Hematopoietic multipotent progenitor cell treated with erythropoietin and hydrocortisone succinate and interleukin-3 and kit ligand, for 4 days (in vitro differentiated cells): ENCODE results near the gene RIMBP2.

ENCODE experiments used
- DNase-seq: peaks from one replicate; pipeline ENCODE4 v3.0.0-alpha.2; 2015

RIMBP2 gene

DNA sequence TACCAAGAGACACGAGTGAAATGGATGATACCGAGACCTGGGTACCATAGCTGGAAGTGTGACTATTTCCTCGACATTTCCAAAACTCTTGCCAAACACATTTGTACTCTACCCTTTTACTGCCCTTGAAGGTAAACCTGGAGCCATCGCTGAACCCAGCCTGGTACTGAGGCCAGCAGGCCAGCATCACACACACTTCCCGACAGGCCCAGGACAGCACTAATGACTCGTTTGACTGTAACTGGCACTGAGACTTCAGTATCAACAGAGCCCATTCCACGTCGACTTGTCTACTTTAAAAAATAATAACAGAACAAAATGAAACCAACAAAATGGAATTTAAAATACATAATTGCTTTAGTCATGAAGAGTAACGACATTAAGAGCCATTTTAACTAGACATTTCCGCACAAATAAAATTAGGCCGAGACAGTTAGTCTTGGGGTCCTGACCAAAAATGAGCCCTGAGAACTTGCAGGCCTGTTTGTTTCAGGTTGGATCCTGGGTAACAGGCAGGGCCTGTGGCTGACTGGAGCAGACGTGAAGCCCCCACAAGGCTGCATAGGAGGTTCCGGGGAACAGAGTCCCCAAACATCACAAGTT lies 94.3 kb downstream of the RIMBP2 start:
- DNase-seq, result no peak

DNA sequence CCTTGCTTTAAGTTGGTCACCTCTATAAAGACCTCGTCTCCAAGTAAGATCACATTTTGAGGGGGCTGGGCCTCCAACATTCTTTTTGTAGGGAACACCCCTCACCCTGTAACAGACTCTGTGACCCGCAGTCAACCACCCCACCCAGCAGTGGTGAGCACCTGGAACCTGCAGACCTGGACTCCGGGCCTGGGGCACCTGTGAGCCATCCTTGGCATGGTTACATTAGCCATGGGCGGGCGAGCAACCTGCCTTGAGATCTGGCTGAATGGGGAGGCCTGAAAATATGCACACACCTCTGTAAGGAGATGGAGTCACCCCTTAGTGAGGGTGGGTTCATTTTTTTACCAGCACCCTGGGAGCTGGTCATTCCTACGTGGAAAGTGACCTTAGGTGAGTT lies 95.3 kb downstream of the RIMBP2 start:
- no peak for DNase-seq

DNA sequence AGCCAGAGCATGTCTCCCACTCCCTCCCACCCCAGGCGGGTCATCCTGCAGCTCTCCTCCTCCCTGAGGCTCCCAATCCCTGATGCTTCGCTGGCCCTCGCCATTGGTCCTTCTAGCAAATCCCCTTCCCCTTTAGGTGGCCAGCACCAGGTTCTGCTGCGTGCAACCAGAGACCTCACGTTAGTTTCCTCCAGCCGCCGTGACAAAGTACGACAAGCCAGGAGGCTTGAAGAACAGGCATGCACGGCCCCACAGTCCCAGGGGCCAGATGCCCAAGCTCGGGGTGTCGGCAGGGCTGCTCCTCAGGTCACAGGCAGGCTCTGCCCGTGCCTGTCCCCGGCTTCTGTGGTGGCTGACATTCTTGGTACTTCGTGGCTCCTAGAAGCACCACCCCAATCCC lies 95.8 kb downstream of the RIMBP2 start:
- no peak for DNase-seq

DNA sequence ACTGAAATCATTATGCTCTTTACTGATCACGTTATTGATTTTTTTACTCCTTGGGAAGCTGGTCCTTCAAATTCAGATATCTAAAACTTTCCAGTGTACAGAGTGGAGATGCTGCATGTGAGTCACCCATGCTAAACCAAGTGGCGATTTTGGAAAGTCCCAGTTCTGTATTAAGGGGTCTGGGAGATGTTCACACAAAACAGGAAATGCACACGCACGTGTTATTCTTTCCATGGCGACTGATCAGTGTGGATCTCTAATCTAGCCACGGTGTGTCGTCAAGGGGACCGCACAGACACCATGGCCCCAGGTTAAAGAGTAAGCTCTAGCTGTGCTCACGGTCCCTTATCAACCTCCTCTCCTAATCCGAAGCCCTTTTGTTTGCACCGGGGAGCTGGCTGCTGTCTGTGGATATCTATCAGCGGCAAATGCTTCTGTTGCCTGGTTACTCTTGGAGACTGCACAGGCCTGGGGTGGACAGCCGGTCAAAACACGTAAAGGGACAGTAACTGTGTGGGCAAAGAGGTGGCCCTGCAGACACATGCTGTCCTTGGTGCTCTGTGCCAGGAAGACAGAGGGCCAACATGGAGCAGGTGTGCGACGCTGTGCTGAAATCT lies 96.6 kb downstream of the RIMBP2 start:
- no peak for DNase-seq

DNA sequence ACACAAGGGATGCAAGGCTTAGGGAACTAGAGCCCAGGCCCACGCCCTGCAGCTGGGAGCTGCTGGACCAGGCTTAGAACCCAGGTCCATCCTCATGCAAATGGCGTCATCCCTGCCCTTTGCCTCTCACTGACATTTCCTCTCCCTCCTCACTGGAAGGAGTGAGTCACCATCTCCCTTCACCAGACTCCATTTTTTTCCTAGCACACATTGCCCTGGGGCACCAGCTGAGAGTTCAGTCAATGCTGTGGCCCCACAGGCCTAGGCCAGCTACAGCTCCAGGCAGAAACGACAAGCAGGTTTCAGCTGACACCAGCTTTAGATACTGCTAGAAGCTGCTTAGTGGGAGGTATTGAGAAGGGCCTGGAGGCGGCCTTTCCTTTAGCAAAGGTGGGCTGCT lies 98.9 kb downstream of the RIMBP2 start:
- DNase-seq, result no peak

DNA sequence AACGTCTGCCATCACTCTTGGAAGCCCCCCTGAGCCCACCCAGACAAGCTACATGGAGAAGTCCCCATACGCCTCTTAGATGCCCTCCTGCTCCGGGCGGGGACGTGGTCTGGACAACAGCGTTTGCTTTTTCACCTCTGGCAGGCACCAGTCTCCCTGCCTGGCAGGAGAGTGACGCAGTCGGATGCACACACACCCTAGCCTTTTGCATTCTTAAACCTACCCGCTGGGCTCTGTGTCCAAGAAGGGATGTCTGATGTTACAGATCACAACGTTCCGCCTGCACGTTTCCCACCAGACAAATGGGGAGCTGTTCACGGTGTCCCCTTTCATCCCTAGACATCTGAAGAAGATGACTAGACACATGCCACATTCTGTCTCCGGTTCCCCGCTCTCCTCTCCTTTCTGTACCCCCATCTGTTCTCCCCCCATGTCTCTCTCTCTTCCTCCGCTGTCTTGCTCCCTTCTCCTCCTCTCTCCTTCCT lies 100.2 kb downstream of the RIMBP2 start:
- no peak for DNase-seq

DNA sequence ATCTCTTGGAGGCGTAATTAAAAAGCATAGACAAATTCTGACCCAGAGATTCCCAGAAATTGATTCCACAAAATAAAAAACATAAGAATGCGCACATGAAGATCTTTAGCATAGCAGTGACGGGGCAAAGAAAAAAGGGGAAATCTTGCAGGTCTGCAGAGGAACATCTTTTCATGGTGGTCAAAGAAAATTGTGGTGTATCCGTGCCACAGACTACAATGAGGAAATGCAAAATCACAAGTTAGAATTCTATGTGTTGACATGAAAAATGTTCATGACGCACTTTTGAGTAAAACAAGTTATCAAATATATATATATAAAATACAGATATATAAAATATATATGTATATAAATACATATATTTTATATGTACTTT lies 101.6 kb downstream of the RIMBP2 start:
- DNase-seq, result no peak

DNA sequence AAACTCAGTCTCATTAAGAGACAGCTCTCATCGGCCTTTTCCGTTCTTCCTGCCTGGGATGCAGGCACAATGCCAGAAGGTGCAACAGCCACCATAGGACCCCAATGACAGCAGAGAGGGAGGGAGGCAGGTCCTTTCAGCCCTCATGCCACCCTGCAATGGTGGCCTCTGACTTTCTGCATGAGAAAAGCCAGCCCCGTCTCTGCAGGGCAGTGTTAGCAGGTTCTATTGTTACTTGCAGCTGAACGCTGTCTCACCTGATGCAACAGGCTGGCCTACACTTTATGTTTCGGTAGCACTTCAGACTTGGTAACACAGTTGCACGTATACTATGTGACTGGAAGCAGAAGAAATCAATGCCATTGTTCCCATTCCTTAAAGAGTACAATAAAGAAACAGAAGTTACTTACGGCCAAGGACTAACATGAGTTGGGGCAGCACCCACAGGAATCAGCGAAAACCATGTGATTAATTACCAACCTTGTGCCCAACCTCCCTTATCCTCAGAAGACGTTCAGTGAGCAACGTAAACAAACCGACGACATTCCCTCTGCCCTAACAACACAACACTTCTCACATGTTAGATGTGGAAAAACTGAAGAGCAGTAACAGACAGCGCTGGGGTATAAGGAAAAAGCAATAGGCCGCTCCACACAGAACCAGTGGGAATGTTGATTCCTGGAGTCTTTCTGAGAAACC lies 102.1 kb downstream of the RIMBP2 start:
- no peak for DNase-seq

DNA sequence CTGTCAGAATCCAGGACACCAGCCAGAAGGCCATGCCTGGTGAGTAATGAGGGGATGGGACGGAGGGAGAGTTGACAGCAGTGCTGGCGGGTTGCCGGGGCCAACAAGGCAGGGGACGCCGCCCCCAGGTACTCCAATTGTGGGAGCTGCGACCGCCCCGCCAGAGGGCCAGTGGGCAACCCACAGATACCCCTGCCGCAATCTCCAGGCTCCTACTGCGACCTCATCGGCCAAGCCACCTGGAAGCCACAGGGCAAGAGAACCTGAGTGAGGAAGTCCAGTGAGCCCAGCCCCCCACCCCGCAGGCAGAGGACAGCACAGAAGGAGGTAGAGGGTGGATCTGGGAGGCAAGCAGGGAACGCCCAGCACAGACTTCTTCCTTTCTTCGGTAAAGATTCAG lies 103.0 kb downstream of the RIMBP2 start:
- no peak for DNase-seq

DNA sequence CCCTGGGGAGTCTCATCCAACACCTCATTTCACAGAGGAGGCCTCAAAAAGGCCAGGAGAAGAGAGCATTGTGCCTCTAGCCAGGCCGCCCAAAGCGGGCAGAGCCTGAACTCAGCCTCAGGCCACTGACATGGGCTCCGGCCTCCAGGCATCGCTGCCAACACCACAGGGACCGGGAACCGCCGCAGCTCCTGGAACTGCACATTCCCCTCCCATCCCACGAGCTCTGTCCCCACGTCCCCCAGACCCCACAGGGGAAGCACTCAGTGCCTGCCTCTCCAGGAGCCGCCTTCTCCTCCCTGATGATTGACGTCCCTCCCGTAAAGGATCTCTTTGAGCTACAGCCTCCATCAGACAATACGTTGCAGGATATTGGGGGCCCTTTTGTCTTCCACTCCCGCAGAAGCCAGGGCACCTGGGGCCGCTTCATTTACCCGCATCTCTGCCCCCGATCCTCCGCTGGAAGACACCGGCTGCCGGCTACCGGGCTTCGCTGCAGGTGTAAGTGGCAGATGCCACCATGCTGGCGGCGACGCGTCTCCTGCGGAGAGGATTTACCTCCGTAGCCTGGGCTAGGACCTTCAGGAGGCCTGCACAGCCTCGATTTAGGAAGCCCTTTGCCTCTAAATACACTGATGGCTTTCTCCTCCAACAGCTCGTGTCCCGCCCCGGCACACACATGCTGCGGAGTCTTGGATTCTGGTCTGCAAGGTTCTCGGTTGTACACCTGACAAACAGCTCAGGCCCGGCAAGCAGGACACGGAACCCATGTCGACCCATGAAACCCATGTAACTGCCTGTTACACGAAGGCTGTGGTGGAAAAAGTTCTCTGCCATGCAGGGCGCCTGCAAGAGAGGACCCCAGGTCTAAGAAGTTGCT lies 104.8 kb downstream of the RIMBP2 start:
- DNase-seq, result no peak

DNA sequence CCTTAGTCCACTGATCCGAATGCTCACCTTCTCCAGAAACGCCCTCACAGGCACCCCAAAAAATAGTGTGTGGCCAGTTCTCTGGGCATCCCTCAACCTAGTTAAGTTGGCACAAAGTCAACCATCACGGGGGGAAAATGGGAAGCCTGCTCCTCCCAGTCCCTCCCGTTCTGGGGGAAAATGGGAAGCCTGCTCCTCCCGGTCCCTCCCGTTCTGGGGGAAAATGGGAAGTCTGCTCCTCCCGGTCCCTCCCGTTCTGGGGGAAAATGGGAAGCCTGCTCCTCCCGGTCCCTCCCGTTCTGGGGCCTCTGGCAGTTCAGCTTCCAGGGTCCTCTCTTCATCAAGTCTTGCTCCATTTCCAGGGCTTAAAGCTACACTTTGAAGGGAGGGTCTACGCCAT lies 106.1 kb downstream of the RIMBP2 start:
- DNase-seq, result no peak

DNA sequence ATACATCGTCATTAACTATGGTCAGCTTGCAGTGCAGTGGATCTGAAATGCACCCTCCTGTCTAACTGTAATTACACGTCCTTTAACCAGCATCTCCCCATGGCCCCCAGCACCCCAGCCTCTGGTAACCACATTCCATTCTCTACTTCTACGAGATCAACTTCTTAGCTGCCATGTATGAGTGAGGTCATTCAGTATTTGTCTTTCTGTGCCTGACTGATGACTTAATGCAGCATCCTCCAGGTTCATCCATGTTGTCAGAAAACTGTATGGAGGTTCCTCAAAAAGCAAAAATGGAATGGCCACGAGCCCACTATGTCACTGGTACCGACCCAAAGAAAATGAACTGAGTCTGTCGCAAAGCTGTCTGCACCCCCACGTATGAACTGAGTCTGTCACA lies 107.3 kb downstream of the RIMBP2 start:
- no peak for DNase-seq

DNA sequence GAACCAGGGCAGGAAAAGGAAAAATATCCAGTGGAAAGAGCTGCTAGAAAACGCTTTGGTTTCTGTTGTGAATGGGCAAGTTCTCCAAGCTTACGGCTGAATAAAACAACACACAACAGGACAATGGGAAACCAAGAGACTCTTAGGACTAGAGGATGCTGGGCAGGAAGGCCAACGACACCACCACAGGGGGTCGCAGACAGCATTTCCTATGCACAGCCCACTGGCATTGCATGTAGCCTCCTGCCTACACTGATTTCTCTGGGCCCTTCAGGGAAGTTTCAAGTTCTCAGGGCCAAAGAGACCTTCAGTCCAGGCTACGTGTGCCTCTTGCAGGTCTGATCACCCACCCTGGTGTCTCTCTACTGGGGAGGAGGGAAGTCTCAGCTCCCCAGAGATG lies 108.0 kb downstream of the RIMBP2 start:
- no peak for DNase-seq

DNA sequence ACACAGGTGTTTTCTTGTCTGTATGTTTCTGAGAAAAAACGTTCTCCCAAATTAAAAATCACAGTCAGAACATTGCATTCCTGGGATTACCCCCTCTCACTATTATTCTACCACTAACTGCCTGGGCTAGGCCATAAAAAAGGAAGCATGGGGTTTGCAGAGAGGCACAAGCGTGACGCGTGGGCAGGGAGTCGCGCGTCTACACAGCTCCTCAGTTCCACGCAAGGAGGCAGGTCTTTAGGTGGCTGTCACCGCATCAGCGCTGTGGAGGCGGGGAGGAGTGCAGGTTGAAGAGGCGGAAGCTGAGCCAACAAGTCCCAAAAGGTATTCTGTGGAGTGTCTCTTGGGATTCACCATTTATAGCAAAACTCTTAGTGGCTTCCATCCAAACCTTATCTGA lies 109.9 kb downstream of the RIMBP2 start:
- DNase-seq, result no peak

DNA sequence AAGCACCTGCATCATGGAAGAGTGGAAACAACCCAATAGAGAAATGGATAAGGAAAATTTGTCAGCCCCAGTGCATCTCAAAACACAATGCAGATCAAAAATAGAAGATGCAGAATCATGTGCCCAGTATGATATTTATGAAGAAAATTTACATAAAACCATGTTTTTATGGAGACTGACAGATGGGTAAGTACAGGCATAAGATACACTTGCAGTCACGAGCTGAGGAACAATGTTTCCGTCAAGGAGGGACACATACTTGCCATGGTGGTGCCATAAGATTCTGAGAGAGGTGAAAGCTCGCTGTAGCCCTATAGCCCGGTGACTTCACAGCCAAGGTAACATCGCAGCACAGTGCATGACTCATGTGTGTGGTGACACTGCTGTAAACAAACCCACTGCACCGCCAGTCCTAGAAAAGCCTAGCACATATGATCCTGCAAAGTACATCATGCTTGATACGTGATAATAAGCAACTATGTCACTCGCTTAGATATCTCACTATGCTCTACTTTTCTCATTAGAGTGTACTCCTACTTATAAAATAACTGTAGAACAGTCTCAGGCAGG lies 112.6 kb downstream of the RIMBP2 start:
- DNase-seq, result no peak

DNA sequence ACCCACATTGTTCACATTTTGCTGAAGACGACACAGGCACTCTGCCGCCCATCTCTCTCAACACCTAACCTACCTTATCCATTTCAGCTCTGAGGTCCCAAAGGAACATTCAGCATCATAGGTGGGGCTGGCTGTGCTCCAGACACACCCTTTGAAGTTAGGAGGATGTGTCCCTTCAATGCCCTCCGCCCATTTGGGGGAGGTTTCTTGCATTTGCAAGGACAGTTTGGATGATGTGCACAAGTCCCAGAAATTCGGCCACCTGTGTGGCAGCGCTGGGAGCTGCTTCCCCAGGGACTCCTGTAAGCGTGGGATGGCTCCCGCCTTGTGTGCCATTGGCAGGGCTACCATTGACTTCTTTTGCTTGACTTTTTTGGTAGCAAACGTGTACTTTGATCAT lies 113.8 kb downstream of the RIMBP2 start:
- no peak for DNase-seq

DNA sequence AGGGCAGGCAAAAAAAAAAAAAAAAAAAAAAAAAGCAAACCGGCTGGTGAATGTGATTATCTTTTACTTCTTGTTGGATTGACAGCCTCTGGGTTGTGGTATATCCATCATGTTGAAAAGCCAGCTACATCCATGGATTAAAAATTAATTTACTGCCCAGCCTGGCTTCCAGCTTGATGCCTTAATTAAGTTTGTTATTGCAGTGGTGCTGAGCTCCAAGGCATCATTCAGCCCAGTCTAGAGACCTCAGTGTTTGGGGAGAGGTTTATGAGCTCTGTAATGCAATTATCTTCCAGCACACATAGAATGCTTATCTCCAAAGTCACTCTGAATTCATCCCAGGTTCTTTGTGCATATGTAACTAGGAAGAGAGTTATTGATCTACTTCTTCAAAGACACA lies 114.8 kb downstream of the RIMBP2 start:
- DNase-seq, result no peak

DNA sequence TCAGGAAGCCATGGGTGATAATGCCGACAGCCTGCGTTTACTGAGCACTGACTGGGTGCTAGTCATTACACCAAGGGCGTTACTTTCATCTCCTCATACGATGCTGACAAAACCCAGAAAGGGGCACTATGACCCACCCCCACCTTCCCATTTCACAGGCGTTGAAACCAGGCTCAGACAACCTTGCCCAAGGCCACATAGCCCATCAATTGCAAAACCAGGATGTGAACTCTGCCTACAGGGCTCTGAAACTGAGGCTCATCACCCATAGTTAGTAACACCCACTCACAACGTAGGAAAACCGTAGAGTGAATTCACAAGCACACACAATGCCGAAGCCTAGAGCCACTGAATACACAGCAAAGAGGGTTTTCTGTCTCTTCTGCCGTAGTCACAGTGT lies 119.9 kb downstream of the RIMBP2 start:
- DNase-seq, result no peak

DNA sequence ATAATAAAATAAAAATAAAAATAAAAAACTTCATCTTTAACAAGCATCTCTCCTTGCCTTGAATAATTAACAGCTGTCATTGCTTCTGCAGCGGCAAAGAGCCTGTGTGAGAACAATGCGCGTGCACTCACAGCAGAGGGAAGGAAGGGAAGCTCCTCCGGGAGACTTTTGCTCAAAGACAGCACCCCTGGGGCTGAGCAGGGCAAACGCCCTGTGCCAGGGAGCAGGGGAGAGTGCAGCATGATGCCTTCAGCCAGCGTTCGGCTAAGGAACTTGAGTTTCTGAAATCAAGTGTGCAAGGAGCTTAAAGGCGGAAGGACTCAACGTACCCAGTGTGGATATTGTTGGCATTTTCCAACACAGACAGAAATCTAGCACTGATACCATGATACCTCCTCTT lies 120.5 kb downstream of the RIMBP2 start:
- DNase-seq, result no peak

DNA sequence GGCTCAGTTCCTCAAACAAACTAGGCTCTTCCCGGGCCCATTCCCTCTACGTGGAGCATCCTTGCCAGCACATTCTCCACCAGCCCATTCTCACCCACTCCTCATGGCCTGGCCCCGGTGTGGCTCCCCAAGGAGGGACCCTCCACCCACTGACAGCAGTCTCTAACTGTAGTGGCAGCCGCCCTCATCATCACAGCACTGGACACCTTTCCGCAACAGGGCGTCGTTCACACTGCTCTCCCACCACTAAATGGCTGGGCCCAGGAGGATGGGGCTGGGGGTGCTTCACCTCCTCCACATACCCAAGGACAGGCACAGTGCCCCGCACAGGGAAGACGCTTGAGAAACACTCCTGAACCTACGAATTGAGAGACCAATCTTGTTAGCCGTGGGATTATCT lies 123.0 kb downstream of the RIMBP2 start:
- DNase-seq, result no peak

DNA sequence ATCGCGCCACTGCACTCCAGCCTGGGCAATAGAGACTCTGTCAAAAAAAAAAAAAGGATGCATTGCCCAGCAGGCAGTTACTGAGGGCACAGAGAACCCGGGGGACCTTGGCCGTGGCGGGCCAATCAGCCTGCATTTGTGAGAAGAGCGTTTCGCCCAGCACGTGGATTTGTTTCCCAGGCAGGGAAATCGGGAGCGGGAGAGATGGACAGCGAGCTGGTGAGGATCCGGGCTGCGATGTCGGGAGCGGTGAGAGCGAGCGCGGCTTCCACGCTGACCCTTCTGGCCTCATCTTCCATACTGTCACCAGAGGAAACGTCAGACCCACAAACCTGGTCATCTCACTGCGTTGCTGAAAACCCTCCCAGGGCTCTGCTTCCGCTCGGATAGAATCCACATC lies 123.5 kb downstream of the RIMBP2 start:
- DNase-seq, result no peak

DNA sequence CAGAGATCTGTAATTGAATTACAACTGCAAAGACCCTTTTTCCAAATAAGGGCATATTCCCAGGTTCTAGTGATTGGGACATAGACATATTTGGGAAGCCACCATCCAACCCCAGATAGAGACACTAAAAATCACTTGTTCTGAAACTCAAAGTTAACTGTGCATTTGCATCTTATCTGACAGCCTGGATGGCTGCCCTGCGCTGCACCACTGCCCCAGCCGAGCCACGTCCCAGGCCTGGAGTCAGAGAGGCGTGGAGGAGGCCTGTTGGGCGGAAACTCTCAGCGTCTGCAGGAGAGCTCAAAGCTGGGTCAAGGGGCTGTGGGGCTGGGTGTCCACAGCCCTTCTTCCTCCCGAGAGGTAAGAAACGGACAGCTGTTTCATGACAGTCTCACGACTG lies 124.4 kb downstream of the RIMBP2 start:
- no peak for DNase-seq

DNA sequence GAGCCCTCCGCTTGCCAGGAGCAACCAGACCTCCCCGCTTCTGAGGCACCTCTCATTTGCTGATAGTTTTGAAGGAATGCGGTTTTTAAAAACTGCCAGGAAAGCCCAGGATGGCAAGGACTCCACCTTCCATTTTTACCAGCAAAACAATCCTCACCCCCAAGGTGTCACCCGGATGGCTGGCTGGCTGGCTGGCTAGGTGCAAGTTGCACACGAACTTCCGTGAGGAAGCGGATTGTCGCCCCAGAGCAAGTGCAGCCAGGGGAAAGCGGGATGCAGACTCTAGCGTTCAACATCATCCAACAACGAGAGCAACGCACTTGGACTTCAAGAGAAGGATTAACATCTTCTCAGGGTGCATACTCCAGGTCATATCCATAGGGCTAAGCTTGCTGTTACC lies 125.4 kb downstream of the RIMBP2 start:
- DNase-seq, result no peak
